ENCODE results near the gene RABGGTA.

RABGGTA gene

DNA sequence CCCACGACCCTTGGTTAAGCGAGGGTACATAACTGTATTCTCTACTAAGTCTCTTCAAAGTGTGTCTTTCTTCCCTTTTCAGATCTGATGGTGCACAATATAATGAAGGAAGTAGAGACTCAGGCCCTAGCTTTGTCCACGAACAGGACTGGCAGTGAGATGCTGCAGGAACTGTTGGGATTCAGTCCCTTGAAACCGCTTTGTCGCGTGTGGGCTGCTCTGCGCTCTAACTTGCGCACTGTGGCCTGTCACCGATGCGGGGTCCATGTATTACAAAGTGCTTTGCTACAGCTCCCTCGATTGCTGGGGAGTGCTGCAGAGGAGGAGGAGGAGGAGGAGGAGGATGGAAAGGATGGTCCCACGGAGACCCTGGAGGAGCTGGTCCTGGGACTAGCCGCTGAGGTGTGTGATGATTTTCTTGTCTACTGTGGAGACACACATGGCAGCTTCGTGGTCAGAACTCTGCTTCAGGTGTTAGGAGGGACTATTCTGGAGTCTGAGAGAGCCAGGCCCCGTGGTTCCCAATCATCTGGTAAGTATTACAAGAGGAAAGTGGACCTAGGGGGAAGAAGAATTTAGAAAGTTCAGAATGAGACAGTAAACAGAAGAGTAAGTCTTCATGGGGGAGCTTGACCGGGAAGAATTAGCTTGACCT is 29.1 kb upstream of the RABGGTA start:
- no peak for DNase-seq

DNA sequence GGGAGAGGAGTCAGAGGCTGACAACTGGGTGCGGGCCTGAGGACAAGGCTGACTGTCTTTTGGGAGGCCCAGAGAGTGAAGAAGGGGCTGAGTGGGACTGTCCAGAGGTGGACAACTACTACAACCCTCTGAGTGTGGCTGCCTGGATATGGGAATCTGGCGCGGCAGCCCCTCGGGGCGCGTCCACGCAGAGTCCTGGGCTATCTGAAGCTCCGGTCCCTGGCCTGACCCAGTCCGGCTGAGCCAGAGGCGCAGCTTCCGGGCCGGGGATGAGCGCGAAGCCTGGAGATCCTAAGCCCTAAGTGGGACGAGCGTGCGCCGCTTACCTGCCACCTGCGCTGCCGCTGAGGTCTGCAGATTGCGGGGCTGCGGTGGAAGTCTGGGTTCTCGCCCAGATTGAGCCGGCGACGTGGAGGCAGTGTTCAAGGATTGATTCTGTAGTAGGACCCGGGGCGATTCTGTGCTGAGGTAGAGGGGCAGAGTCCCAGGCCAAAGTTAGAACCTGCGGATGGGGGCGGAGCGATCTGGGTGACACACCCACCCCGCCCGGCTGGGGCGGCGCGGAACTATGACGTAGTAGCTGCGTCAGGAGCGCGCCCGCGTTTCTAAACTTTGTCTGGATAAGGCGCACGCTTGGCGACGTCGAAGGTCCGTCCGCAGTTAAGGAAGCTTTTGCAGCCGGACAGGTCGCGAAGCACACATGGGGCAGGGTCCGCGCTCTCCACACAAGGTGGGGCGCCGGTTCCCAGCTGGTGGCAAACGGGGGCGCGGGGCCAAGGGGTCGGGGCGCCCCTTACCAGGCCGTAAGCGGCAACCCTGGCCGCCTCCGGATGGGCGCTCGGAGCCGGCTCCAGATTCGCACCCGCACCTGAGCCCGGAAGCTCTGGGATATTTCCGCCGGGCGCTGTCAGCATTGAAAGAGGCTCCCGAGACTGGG is 28.1 kb upstream of the RABGGTA start, which contains the start of the genes DHRS1 and NOP9:
DHRS1 (minus strand) TSS at position 526 of the 937 bp plus-strand sequence. CDS start 674 bp downstream, outside the sequence.
NOP9 (plus strand) TSS at position 596 of the 937 bp plus-strand sequence; CDS start at position 701, 105 bp downstream.
- DNase-seq, result peak; percentile 88

DNA sequence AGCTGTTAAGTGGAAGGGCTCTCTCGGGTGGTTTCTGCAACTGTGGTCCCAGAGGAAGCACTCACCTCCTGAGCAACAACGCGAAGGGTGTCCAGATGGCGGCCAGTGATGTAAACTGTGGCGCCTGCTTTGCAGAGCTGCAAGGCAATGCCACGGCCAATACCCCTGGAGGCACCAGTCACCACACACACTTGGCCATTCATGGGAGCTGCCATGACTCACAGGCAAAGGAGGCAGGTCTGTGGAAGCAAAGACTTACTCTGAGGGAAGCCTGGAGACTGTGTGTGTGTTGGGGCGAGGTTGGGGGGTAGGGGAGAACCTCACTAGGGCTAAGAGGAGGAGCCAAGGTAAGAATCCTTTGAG is 27.5 kb upstream of the RABGGTA start:
- peak; percentile 91 for DNase-seq

DNA sequence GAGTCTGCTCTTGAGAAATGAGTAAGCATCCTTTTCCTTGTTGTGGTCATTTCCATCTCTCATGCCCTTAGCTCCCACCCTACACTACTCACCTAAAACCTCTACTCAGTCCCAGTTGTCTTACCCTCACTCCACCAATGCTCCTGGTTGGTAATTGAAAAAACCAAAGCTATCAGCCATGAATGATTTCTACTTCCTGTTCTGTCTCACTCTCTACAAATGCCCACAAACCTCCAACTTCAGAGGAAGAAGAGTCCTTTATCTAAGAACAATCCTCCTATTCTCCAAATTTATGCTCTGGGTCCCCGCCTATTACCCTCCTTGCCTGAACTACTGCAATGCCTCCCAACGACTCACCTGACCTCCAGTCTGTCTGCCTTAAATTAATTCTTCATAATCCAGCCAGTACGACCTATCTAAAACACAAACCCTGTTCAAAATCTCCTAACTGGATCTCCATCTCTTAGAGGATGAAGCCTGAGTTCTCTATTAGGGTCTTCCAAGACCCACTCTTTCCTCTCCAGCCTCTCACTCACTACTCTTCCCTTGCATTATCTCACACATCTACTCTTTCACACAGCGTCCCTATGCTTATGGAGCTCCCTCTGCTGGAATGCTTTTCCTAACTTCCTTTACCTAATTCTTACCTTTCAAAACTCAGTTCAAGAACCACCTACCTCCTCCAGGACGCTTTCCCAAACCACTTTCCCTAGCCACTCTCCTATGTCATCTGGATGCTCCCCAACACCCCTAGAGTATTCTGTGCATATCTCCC is 26.0 kb upstream of the RABGGTA start:
- no peak for DNase-seq

DNA sequence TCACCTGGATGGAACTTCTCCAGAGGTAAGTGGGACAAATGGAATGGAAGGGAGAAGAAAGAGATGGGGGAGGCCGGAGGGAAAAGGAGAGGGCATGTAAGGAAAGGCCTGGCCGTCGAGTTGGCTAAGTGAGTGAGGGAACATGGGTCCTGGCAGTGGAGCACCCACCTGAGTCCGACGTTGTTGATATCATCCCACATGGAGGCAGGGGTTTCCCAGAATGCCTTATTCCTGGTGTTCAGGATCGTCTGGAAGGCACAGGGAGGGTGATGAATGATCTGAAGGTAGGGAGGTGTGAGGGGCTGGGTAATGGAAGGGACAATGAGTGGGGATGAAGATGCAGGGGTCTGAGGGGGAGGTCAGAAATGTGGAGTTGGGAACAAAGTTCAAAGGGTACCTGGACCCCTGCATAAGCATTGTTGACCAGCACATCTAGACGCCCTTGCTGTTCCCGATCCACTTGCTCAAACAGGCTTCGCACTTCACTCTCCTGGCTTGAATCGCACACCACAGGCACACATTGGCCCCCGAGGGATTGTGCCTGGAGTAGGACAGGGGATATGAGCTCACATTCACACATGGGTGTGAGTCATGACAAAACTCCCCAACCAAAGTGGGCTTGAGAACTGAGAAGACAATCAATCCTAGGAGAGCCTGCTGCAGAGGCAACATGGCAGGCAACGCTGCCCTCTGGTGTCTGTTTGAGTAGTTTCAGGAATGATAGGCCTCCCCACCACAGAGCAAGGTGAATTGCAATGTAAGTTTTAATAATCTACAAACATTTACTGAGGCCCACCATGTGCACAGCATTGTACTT is 25.2 kb upstream of the RABGGTA start:
- DNase-seq, result peak; percentile 95

DNA sequence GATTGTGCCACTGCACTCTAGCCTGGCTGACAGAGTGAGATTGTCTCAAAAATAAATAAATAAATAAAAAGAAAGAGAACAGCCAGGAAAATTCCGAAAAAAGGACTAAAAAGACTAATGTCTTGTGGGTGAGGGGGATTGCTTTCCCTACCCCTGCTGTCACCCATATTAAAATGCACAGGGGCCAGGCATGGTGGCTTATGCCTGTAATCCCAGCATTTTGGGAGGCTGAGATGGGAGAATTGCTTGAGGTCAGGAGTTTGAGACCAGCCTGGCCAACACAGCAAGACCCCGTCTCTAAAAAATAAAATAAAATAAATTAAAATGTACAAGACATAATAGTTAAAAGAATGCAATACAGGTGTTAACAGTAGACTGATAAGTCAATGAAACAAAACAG is 22.1 kb upstream of the RABGGTA start:
- DNase-seq, result no peak

DNA sequence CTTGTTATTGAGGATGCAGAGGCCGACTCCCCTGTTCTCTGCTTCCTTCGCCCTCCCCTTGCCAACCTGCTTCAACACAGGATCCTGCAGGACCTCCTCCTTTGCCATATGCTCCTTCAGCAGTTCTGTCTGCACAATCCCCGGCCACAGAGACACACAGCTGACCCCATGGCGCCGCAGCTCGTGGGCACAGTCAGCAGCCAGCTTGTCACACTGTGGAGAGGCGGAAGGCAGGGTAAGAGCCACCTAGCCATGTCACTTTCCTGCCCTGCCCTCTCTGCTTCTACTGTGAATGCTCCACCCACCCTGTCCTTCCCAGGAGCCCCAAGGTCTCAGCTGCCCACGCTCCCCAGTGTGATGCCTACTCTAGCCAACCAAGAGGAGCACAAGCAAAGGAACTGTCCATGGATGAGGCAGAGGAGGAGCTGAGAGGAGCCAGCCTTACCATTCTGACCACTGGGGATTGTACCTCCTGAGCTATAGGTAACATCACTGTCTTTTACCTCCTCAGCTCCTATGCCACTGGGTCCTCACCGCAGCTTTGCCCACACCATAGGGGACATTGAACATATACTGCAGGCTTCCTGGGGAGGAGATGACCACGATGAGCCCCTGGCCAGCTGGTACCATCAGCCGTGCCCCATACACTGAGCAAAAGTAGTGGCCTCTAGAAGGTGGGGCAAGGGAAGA is 20.9 kb upstream of the RABGGTA start:
- no peak for DNase-seq

DNA sequence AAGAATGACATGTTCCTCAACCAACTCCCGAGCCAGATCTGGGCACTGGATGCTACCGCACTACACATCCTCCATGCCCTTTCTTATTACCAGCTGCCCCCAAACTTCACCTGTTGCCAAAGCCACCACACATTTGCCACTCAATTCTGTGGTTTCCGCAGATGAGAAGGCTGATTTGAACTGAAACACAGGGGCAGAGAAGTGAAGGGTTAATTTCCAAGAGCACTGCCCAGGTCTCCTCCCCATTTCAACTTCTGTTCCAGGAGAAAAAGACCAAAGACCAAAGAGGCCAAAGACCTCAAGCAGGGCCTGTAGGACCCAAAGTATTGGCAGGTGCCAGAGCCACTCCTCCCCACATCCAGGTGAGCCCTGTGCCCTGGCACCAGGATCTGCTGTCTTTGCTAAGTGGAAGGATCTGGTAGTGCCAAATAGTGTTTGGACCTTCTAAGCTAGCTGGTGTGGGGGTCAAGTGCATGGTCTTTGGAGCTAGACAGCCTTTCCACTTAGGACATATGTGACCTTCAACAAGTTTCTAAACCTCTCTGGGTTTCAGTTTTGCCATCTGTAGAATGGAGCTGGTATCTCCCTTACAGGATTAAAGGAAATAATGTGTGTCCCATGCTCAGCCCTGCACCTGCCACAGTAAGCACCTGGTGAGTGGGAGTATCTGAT is 20.2 kb upstream of the RABGGTA start:
- no peak for DNase-seq

DNA sequence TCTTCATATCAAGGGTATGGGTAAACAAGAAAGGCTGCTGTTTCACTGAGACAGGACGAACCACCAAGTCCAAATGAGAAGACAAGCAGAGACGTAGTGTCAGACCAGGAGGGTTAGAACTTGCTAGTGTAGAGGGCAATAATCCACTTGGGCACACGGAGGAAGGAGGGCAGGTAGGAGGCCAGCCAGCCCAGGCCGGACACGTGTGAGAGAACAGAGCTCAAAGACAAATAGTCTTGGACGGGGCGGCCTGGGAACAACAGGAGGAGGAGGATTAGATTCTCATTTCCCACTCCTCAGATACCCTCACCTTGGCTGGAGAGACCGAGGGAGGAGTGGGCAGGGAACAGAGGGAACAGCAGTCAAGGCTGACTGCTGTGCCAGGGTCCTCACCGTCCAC is 19.3 kb upstream of the RABGGTA start:
- DNase-seq, result no peak

DNA sequence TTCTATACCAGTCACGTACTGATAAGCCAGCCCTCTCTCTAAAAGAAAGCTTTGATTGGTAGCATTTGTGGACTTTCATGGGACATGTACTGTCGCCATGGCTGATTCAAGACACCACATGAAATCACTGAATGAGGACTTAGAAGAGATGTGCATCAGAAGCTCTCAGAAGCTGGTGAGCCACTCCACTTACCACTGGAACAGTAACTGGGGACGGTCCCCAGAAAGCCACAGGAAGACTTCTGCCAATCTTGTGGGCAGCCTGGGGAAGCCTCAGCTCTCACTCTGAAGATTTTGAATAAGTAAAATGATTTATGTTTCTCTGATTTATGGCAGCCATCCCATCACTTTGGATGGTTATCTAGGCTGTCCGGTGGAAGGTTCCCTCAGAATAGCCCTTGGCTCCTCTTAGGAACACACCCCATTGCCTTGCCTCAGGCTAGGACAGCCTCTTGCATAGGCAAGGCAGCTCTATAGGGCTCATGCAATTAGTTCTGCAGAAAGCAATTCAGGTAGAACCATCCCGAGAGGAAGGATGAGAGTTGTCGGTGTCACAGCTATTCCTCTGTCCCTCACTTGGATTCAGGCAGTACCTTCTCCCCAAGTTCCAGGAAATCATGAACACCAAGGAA is 18.4 kb upstream of the RABGGTA start:
- DNase-seq, result no peak

DNA sequence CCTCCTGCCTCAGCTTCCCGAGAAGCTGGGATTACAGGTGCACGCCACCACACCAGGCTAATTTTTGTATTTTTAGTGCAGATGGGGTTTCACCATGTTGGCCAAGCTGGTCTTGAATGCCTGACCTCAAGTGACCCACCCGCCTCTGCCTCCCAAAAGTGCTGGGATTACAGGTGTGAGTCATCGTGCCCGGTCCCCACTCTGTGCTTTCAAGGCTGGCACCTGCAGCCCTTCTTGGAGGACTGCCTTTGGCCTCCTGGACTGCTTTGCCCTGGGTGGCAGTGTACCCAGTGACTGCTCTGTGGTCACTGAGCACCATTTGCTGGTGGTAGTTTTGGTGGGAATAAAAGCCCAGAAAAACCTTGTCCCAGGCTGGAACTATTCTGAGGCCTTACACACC is 15.6 kb upstream of the RABGGTA start:
- no peak for DNase-seq

DNA sequence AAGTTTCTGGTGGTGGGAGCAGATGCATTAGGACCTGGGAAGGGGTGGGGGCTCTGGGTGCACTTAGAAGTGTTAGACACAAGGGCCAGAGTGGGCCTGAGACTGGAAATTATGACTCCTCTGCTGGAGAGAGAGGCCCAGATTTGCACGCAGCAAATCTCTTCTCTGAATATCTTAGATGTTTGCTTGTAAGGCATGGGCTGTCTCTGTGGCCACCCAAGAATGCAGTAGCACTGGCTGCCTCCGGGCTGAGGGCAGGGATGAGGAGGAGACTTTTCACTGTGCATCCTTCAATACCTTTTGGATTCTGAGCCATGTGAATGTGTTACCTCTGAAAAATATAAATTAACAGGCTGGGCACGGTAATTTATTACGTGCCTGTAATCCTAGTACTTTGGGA is 14.0 kb upstream of the RABGGTA start:
- DNase-seq, result no peak

DNA sequence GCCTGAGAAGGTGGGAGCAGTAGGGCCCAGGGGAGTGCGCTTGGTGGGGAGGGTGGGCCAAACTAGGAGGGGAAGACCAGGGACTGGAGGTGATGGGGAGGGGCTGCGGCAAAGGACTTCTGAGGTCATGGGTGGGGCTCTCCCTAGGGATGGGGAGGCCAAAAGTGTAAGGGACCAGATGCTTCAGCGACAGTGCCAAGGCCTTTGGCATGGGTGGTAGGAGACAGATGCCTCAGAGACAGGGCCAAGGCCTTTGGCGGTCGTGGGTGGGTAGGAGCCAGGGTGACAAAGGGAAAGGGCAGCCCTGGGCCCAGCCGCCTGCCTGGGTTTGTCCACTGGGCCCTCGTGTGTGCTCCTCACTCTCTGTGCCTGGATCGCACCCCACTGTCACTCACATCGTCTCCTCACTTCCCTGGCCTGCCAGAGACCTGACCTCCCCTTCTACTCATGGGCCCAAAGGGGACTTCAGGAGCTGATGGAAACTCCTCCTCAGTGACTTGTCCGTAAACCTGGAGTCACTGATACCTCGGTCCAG is 13.2 kb upstream of the RABGGTA start:
- DNase-seq, result no peak

DNA sequence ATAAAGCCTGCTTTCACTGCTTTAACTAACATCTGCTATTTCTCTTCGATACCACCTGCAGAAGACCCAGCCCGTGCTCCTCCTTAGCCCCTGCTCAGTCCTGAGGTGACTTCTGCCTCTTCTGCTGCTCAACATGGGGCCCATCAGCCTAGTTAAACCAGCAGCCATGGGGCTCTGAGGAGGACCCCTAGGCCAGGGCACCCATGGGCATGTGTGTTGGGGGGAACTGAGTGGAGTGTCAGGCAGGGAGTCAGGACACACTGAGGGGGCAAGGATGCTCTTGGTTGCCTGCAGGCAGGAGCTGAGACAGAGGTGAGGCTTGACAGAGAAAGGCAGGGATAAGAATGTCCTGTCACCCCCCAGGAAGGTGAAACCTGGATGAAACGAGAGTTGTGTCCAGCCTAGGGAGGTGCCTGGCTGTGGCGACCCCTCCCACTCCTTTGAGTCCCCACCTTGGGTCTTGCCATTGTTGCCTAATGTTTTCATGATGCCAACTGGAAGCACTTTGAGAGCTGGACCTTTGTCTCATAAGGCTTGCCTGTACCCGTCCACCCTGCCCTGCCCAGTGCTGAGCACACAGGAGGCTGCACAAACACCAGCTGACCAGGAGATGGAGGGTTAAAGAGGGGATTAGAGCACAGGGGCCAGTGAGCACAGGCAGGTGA is 12.5 kb upstream of the RABGGTA start:
- DNase-seq, result no peak

DNA sequence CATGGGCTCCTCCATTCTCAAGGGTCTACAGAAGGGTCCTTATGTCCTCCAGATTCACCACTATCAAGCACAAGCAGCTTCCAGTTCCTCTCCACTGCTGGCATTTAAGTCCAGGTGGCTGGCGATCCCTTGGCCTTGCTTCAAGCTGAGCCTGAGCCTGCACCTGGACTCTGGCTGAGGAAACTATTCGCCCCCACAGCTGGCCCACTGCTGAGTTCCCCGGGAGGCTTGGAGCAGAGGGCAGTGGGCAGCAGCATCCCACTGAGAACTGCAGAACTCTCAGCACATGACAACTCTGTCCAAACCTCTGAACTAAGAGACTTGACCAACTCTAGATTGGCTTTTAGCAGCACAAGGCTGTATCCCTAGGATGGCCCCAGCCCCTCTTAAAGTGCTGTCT is 11.3 kb upstream of the RABGGTA start:
- no peak for DNase-seq

DNA sequence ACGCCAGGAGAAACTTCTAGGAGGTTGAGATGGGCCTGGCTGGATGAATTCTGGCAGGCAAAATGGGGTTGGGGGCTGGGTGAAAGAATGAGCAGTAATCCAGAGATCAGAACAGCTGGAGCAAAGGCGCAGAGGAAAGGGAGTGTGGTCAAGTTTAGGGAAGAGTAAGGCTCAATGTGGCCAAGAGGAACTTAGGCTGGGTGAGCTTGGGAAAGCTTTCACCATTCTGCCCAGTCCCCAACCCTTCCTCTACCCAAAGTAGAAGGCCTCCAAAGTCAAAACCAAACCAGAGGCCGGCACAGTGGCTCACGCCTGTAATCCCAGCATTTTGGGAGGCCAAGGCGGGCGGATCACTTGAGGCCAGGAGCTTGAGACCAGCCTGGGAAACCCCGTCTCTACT is 10.2 kb upstream of the RABGGTA start:
- DNase-seq, result no peak

DNA sequence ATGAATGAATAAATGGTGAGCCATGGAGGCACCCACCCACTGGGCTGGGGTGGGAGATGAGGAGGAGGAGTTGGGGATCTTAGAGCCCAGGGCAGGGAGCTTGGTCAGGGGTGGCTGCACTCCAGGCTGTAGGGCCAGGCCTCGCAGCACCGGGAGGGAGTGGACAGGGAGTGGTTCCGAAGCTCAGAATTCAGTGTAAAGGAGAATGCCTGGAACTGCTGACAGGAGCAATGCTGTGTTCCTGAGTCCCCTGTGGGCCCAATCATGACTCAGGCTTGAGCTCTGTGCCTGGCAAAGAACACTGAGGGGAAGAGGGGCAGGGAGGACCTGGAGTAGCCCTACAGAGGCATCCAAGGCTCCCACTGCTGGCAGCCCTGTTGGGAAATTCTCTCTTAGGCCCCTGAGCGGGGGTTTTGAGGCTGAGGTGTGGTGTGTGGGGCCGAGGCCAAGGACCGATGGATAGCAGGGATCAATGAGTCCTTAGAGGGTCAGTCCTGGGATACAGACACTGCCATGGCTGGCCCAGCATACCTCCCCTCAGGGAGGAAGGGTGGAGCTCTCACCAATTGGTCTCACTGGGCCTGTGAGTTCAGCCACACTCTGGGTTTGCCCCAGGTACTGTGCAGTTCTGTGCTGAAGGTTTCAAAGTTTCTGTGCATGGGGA is 9.5 kb upstream of the RABGGTA start:
- no peak for DNase-seq

DNA sequence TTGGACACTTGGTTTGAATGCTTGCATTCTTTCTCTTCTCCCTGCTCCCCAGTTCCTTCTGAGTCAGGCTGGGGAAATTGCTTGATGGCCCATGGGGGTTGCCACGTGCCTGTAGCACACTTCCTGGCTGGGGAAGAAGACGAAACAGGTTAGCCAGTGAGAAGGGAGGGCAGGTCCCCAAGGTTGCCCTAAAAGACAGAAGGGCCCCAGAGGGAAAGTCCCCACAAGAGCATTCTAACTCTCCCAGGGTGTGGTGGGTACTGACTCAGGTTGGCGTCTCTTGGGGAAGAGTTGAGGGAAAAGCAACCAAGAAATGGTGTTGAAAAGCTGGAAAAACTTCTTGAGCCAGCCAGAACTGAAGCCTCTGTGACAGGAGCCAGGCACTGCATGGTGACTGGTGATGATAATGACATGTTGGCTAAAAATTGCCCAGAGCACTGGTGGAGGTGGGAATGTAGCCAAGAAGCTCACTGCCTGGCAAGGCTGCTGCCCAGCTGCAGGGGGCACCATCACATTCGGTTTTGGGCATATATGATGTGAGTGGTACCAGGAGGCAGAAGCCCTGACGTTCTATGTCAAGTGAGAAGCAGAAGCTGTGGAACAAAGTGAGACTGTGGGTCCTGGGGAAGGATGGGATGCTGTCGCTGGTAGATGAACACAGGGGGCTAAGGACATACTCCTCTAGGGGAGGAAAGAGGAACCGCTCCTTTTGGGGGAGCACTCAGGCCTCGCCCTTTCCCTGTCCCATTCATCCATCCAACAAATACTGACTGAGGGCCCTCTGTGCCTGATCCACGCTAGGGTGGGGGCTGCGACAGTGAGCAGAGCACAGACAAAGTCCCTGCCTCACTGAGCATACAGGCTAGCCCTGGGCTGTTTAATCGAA is 8.1 kb upstream of the RABGGTA start:
- DNase-seq, result peak; percentile 19
